ENCODE measurements around the gene ARID4A. TPM values are rescaled to one million over a fixed set of nuclear protein-coding genes. Genes with fewer than 3 reads are reported as not detected.

ARID4A gene
- total RNA-seq, 4 donors from 2014 or later, result 13.6 to 32.6 (median 18.4) TPM

DNA sequence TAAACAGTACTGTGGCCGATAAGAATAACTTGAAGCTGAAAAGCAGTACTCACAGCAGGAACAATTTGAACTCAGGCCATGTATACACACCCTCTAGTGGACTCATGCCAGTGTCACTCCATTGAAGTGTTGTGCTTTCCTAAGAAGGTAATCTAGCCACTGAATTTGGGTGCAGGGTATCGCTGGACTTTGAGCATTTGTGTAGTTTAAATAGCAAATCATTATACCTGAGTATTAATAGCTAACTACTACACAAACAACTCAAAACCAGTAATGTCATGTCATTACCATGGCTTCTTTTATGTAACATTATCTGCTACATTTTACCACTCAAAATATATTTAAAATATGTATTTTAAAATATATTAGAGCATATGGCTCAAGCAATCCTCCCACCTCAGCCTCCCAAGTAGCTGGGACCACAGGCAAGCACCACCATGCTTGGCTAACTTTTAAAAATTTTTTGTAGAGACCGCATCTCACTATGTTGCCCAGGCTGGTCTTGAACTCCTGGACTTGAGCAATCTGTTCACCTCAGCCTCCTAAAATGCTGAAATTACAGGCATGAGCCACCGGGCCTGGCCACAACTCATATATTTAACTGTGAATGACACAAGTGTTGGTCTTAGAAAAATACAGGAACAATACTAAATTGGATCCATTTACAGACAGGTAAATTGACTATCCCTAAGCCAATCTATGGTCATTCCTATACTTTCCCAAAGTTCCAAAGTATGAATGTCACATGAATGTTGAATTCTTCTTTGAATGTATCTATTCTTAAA lies 25.6 kb upstream of the ARID4A start:
- DNase-seq (ENCODE audit: low spot score in 2 of 2), result no peak
- WGBS, 2 donors, result 71% methylated on average over 4 of the region's 4 CpGs
- TF ChIP-seq CTCF (IDR thresholded peaks at IDR 0.05) (no peak), POLR2A (IDR thresholded peaks at IDR 0.05) (no peak)
- H3K4me3 ChIP-seq (ENCODE audit: low read depth, poor library complexity, severe bottlenecking), result no peak overlapping the region
- intact Hi-C loops (cut with DNase I; ENCODE audit: low total_unique reads), result no loop called here

- intact Hi-C loops (cut with DNase I; ENCODE audit: low total_unique reads), result no loop called here
- TF ChIP-seq CTCF (IDR thresholded peaks at IDR 0.05) (no peak), POLR2A (IDR thresholded peaks at IDR 0.05) (no peak)
- no peak overlapping the region for H3K4me3 ChIP-seq (ENCODE audit: low read depth, poor library complexity, severe bottlenecking)
- DNase-seq (ENCODE audit: low spot score in 2 of 2), result no peak
These were observed 23.5 kb upstream of the ARID4A start for GRCh38 chr14:58274881-58275280.

GRCh38 chr14:58275527-58276190 lies 22.7 kb upstream of the ARID4A start:
- WGBS, 2 donors, result 67 to 76% methylated on average over 2 of the region's 2 CpGs
- no peak for TF ChIP-seq POLR2A (IDR thresholded peaks at IDR 0.05)
- TF ChIP-seq CTCF (IDR thresholded peaks at IDR 0.05), result no peak
- H3K4me3 ChIP-seq (ENCODE audit: low read depth, poor library complexity, severe bottlenecking), result no peak overlapping the region
- intact Hi-C loops (cut with DNase I; ENCODE audit: low total_unique reads), result no loop called here
- no peak for DNase-seq (ENCODE audit: low spot score in 2 of 2)

DNA sequence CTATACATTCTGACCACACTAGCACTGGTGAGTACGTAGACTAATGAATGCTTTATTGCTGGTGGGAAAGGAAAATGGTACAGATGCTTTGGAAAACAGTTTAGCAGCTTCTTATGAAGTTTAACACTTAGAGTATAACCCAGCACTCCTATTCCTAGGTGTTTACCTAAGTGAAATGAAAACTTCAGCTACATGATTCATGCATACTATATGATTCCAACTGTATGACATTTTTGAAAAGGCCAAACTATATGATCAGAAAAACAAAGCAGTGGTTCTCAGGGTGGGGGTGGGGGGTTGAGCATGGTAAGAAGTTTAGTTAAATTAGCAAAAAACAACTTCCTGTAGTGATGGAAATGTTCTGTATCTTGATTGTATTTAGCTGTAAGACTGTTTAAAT lies 22.1 kb upstream of the ARID4A start:
- 85 to 95% methylated on average over 1 of the region's 1 CpG for WGBS, 2 donors
- TF ChIP-seq POLR2A (IDR thresholded peaks at IDR 0.05), result no peak
- TF ChIP-seq CTCF (IDR thresholded peaks at IDR 0.05), result no peak
- no peak overlapping the region for H3K4me3 ChIP-seq (ENCODE audit: low read depth, poor library complexity, severe bottlenecking)
- DNase-seq (ENCODE audit: low spot score in 2 of 2), result no peak
- intact Hi-C loops (cut with DNase I; ENCODE audit: low total_unique reads), result no loop called here

GRCh38 chr14:58278177-58278576 lies 20.2 kb upstream of the ARID4A start:
- intact Hi-C loops (cut with DNase I; ENCODE audit: low total_unique reads), result no loop called here
- 94 to 96% methylated on average over 8 of the region's 8 CpGs for WGBS, 2 donors
- no peak for DNase-seq (ENCODE audit: low spot score in 2 of 2)
- TF ChIP-seq POLR2A (IDR thresholded peaks at IDR 0.05), result no peak
- no peak for TF ChIP-seq CTCF (IDR thresholded peaks at IDR 0.05)
- no peak overlapping the region for H3K4me3 ChIP-seq (ENCODE audit: low read depth, poor library complexity, severe bottlenecking)

Data from lower leg skin (tissue), 4 donors.